ENCODE data around the gene SLC35A4.
"Not testable (repeated sequence)": the region's sequence is repeated elsewhere in the genome, so short reads cannot be mapped to it uniquely, and the experiment has no call there.

The SLC35A4 gene

GRCh38 chr5:140575309-140575708 is 10.7 kb downstream of the SLC35A4 start:
- no peak for DNase-seq (ENCODE audit: extremely low spot score)
- CTCF ChIA-PET = interaction anchor here (2.9 to 3.4 kb wide), 2 partner anchors 8 to 59 kb away, joined by 10 to 25 read pairs; partner anchors contain the start of genes APBB3, CD14 and SLC35A4

GRCh38 chr5:140576776-140577201 is 12.2 kb downstream of the SLC35A4 start:
- no peak for DNase-seq (ENCODE audit: extremely low spot score)
- TF ChIP-seq CTCF (IDR thresholded peaks at IDR 0.05; ENCODE audit: control extremely low read depth, extremely low read depth, low read depth, missing control alignments) = no peak
- CTCF ChIA-PET = interaction anchor here (2.9 to 3.4 kb wide), 2 partner anchors 10 to 57 kb away, joined by 10 to 25 read pairs; partner anchors contain the start of genes APBB3, CD14 and SLC35A4
- POLR2A ChIA-PET = no interaction called here

More at GRCh38 chr5:140575309-140575708, 10.7 kb downstream of the SLC35A4 start:
- TF ChIP-seq CTCF (IDR thresholded peaks at IDR 0.05; ENCODE audit: control extremely low read depth, extremely low read depth, low read depth, missing control alignments) = no peak
- POLR2A ChIA-PET = interaction anchor here (0.6 kb wide), 1 partner anchor 92 kb away, joined by 7 read pairs; no protein-coding TSS in a partner anchor

- DNase-seq (ENCODE audit: extremely low spot score); POLR2A ChIA-PET: not testable (repeated sequence)
- CTCF ChIA-PET = interaction anchor here (1.0 kb wide), 1 partner anchor 10 kb away, joined by 3 read pairs; no protein-coding TSS in a partner anchor
Measured at GRCh38 chr5:140579188-140579747, 14.6 kb downstream of the SLC35A4 start.

- no peak for DNase-seq (ENCODE audit: extremely low spot score)
- ChIA-PET CTCF (no interaction called here), POLR2A (no interaction called here)
- TF ChIP-seq CTCF (IDR thresholded peaks at IDR 0.05; ENCODE audit: control extremely low read depth, extremely low read depth, low read depth, missing control alignments) = no peak
Measured at GRCh38 chr5:140587495-140587894, 22.9 kb downstream of the SLC35A4 start.

- DNase-seq (ENCODE audit: extremely low spot score) = no peak
- ChIA-PET POLR2A (no interaction called here), CTCF (interaction anchor here (1.0 kb wide), 1 partner anchor 8 kb away, joined by 3 read pairs; no protein-coding TSS in a partner anchor)
- TF ChIP-seq CTCF (IDR thresholded peaks at IDR 0.05; ENCODE audit: control extremely low read depth, extremely low read depth, low read depth, missing control alignments) = no peak
Measured at GRCh38 chr5:140588311-140589070, 23.9 kb downstream of the SLC35A4 start.

GRCh38 chr5:140590861-140591260 is 26.2 kb downstream of the SLC35A4 start:
- DNase-seq (ENCODE audit: extremely low spot score) = no peak
- no peak for TF ChIP-seq CTCF (IDR thresholded peaks at IDR 0.05; ENCODE audit: control extremely low read depth, extremely low read depth, low read depth, missing control alignments)
- ChIA-PET POLR2A (no interaction called here), CTCF (no interaction called here)

Data from GM10248 (cell line).